HG03175 (cell line): ENCODE results near the gene TFCP2.

Experiments used
- ATAC-seq: cut with Tn5 transposase; IDR thresholded peaks from one replicate; pipeline ENCODE4 v1.9.1; 2021; ENCODE audit warnings: mild to moderate bottlenecking, moderate library complexity; ENCODE audit not compliant: unreplicated experiment

The TFCP2 gene

DNA sequence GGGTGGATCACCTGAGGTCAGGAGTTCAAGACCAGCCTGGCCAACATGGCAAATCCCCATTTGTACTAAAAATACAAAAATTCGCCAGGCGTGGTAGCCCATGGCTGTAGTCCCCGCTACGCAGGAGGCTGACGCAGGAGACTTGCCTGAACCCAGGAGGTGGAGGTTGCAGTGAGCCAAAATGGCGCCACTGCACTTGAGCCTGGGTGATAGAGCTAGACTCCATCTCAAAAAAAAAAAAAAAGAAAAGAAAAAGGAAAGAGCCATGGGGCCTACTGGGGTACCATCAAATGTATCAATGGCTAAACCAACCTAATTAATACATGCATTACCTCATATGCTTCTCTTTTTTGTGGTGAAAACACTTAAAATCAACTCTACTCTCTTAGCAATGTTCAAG is 10.7 kb downstream of the TFCP2 start:
- ATAC-seq: no peak

DNA sequence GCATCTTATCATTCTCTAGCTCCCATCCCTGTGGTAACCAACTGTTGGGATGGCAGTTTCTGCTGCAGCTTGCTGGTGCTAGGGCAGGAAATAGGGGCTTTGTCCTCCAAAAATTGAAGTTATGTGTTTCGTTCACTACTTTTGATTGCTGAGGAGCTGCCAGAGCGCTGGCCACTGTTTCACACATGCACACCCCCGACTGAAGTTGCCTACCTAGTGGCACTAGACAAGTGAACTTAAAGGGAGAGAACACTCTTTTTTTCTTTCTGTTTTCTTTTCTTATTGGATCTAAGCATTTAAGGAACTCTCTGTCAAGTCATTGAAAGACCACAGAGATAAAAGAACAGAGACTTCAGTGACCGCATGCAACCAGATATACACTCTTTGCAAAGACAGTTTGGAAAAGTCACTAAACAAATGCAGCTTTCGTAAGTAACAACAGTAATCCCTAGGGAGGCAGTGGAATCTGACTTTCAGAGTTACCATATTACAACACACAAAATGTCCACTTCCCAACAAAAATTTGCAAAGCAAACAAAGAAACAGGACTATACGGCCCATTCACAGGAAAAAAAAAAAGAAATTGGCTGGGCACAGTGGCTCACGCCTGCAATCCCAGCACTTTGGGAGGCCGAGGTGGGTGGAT is 12.0 kb downstream of the TFCP2 start:
- ATAC-seq: no peak

DNA sequence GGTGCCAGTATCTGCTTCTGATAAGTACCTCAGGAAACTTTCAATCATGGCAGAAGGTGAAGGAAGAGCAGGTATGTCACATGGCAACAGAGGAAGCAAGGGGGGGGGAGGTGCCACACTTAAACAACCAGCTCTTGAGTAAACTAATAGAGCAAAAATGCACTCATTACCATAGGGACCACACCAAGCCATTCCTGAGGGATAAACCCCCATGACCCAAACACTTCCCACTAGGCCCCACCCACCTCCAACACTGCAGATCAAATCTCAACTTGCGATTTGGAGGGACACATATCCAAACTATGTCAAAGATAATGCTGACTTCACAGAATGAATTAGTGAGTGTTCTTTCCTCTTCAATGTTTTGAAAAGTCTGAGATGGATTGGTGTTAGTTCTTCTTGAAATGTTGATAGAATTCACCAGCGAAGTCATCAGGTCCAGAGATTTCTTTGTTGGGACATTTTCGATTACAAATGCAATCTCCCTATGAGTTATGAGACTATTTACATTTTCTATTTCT is 16.6 kb downstream of the TFCP2 start:
- ATAC-seq: no peak

DNA sequence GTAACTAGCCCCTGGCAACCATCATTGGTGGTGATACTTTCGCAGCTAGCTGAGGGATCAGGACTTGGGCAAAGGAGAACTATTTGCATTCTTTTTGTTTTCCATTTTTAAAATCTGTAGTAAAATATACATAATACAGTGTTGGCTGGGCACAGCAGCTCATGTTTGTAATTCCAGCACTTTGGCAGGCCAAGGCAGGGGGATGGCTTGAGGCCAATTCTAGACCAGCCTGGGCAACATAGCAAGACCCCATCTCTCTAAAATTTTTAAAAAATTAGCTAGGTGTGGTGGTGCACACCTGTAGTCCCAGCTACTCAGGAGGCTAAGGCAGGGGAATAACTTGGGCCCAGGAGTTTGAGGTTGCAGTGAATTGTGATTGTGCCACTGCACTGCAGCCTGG is 20.0 kb downstream of the TFCP2 start:
- no peak for ATAC-seq

DNA sequence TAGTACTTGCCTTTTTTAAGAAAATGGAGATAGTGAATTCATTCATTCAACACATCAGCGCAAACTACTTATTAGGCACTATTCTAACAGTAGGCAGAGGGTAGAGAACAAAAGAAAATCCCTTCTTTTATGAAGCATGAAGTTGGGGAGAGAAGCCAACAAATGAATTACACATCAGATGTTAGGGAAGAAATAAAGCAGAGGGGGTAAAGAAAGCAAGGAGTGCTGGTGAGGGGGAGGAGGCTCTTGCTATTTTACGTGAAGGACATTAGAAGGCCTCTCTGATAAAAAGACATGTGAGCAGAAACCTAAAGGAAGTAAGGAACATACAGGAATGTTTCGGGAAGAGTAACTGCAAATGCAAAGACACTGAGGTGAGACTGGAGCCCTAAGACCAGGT is 22.2 kb downstream of the TFCP2 start:
- ATAC-seq: no peak

DNA sequence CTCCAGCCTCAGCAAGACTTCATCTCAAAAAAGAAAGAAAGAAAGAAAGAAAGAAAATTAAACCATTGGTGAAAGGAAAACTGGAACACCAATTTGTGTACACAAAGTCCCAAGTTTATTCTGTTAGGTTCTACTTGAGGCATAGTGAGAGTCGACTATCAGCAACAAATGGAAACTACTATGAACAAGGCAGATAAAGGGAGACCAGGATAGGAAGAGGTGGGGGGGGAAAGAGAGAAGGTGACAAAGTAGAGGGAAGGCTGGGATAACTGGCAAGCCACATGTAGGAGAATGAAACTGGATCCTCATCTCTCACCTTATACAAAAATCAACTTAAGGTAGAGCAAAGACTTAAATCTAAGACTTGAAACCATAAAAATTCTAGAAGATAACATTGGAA is 25.6 kb downstream of the TFCP2 start:
- ATAC-seq: no peak

DNA sequence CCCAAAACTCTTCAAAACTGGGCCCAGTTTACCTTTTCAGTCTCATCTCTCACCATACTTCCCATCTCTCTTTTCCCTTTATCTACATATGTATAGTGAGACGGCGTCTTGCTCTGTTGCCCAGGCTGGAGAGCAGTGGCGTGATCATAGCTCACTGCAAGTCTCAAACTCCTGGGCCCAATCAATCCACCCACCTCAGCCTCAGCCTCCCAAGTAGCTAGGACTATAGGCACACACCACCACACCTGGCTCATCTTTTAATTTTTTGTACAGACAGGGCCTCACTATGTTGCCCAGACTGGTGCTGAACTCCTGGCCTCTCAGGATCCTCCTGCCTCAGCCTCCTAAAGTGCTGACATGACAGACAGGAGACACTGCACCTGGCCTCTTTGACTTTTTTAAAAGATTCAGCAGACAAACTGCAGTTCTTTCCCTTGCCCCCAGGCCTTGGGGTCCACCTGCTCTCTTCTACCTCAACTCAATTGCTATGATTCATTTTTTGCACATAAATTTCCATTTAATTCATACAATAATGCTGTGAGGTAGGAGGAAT is 33.6 kb downstream of the TFCP2 start:
- ATAC-seq: no peak

DNA sequence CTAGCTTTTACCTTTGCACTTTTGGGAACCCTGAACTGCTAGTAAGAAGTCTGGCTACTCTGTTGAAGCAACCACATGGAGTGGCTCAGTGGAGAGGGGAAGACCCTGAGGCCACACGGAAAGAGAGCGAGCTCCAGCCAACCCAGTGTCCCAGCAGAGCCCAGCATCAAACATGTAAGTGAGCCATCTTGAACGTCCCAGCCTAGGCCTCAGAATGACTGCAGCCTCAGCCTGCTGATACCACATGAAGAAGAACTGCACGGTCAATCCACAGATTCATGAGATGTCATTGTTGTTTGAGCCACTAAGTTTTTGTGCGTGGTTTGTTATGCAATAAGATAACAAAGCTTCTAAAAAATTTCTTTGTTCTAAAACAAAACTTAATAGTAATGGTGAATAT is 40.2 kb downstream of the TFCP2 start:
- no peak for ATAC-seq

DNA sequence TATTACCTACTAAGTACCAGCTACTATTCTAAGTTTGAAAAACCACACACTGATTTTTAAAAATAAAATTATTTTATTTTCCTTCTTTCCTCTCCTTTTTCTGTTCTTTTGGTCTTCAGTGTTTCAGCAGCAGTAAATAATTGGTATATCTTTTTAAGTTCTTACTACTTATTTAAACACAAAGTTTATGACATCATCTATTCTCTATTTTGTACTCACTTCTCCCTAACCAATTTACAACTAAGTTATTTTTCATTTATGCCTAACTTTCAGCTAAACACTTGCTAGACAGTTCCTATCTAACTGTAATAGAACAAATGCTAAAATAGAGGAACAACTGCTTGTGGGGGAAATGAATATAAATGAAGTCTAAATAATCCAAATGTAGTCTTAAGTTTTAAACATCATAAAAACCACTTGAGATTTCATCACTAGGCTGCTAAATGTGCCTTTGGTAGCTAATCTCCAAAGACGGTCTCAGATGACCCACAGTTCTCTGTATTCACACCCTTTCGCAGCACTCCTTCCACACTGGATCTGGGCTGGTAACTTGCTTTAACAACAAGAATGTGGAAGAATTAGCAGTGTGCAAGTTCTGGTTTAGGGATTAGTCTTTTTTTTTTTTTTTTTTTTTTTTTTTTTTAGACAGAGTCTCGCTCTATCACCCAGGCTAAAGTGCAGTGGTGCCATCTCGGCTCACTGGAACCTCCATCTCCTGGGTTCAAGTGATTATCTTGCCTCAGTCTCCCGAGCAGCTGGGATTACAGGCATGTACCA is 41.0 kb downstream of the TFCP2 start:
- no peak for ATAC-seq

DNA sequence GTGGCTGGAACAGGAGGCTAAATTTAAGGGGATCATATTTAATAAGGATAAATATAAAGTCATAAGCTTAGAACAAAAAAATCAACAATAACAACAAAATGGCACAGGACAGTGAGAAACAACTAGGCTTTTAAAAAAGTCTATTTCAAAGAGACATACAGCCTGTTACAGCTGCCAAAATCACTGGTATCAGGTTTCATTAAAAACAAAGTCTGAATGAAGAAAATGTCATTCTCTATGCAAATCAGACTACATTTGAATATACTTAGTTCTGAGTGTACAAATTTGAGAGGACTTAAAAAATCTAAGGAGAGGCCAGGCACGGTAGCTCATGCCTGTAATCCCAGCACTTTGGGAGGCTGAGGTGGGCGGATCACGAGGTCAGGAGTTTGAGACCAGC is 44.0 kb downstream of the TFCP2 start:
- ATAC-seq: no peak

DNA sequence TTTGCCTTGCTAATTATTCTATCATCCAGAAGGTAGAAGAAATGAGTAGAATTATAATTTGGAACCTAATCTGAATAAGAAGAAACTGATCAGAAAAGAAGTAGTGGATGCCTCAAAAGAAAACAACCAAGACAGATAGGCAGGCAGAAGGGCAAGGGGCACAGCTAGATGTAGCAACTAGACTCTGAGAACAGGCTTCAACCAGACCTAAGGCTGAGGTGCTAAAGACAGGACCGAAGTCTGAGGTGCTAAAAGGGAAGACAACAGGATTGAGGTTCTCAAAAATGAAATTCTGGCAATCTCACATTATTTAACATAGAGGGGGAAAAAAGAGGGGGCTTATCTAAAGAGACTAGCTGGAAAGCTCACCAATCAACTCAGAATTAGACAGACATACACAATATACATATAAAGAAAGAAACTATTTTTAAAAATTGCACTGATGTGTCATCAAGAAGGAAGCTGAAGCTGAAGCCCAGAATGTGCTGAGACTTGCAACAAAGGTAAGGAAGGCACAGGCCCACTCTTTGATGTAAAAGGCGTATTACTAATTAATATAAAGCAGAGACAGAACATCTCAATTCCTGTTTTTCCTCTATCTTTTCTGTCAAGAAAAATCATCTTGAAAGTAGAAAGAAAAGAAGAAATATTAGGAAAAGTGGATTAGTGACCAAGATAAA is 45.7 kb downstream of the TFCP2 start:
- ATAC-seq: no peak

DNA sequence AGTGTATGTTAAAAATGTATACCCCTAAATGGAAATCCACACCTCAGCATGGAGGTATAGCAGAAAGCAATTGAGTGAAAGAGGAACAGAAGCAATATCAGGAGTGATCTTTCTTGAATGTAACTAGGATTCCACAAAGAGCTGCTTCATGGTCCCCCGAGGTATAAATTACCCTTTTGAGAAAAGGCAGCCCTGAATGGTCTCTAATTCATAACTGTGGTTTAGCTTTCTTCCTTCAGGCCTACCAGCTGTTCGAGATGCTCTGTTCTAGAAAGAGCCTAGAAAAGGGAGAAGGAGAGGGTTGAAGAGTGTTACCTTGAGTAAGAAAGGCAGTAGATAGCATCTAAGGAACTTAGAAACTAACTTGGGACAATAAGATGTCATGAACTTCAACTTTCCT is 46.6 kb downstream of the TFCP2 start:
- no peak for ATAC-seq

DNA sequence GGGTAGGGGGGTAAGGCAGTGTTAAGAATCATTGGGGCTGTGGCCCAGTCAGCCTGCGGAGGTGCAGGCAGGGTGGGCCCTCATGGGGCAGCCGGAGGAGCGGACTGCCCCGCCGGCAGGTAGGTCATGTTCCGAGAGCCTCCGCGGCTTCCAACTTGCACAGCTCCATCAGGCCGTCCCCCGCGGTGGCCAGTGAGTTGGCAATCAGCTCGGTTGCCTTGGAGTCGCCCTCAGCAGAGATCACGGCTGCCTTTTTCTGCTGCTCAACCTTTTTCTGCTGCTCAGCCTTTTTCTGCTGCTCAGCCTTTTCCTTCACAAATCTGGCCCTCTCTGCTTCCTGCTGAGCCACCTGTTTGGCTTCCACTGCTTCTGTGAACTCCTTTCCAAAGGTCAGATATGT is 48.4 kb downstream of the TFCP2 start:
- no peak for ATAC-seq

DNA sequence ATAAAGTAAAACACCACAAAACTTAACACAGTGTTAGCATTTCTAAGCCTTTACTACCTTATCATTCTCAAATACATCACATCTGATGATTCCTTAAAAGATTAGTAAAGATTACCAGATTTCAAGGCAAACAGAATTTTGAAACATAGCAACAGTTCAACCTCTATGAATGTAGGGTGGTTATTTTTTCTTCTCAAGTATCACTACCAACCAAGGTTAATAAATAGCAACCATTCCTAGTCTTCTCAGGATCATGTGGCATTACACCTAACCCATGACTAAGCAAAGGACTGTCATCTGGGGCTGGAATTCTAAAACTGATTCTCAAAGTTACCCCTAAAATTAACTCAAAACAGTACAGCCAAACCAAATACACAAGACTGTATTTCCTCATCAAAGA is 50.1 kb downstream of the TFCP2 start:
- ATAC-seq: no peak

DNA sequence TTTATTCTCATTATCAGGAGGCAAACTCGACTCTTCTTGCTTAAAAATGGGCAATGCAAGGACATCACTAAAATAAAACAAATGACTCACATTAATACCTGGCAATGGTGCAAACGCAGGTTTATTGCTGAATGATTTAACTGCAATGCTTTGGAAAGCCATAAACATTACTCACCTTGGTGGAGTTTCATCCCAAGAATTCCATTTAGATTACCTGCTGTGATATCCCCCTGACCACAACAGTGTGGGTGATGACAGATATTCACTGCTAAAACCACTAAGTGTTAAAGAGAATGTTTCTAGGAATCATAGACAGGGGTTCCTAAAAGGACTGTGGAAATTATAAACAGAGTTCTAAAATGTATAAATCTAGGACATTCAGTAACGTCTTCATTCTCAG is 54.2 kb downstream of the TFCP2 start:
- ATAC-seq: no peak

DNA sequence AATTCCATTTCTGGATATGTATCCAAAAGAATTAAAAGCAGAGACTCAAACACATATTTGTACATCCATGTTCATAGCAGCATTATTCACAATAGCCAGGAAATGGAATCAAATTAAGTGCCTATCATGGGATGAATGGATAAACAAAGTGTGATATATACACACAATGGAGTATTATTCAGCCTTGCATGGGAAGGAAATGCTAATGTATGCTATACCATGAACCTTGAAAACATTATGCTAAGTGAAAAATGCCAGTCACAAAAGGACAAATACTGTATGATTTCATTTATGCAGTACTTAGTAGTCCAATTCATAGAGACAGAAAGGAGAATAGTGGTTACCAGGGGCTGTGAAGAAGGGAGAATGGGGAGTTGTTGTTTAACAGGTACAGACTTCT is 57.4 kb downstream of the TFCP2 start:
- no peak for ATAC-seq

DNA sequence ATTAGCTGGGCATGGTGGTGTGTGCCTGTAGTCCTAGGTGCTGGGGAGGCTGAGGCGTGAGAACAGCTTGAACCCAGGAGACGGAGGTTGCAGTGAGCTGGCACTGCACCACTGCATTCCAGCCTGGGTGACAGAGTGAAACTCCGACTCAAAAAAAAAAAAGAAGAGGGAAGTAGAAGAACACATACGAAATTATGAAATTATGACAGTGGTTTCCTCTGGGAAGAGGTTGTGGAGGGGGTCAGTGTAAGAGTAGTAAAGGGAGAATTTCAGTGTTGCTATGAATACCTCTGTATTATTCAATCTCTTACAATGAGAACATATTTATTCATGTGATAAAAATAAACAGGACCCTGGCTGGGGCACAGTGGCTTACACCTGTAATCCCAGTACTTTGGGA is 64.8 kb downstream of the TFCP2 start:
- no peak for ATAC-seq

DNA sequence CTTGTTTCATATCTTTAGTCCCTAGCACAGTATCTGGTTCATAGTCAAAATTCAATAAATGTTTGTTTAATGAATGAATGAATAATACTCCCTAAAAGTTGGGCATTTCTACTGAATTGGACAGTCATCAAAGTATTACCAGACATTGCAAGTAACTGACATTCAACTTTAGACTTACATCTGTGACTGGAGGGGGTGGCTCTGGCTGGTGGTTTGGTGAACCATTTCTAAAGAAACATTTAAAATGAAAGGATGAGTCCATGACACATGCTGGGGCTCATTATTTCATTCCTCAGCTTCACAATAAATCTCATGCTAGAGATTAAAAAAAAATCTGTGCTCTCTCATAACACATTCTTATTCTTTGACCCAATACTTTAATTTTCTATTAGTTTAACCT is 69.0 kb downstream of the TFCP2 start:
- ATAC-seq: no peak

DNA sequence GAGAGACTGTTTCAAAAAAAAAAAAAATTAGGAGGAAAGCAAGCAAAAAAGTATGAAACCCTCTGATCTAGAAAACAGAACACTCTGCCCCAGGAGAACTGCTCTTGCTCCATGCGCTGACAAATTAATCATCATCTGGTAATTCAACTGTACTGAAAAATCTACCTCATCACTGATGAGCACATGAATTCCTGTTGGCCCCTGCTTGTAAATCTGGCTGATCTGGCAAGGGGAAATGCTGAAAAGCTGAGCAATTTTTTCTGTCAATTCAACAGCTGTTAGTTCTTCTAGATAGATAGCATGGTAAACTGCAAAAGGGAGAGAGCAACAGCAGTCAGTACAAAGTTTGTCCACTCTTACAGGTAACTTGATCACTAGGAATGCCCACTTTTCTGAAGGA is 74.3 kb downstream of the TFCP2 start:
- no peak for ATAC-seq

DNA sequence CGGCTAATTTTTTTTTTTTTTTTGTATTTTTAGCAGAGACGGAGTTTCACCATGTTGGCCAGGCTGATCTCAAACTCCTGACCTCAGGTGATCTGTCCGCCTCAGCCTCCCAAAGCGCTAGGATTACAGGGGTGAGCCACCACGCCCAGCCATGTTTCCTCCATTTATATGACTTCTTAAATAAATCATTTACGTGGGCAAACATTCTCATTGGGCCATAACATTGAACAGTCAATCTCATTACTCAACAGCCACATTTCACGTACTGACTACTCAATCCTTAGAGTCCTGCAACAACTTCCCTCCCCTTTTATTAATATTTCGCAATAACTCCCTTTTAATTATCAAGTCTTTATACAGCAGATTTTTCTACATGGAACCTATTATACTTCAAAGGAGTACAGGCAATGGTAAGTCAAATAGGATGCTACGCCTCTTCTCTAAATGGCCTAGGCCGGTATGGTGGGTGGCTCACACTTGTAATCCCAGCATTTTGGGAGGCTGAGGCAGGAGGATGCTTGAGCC is 82.2 kb downstream of the TFCP2 start:
- ATAC-seq: no peak

DNA sequence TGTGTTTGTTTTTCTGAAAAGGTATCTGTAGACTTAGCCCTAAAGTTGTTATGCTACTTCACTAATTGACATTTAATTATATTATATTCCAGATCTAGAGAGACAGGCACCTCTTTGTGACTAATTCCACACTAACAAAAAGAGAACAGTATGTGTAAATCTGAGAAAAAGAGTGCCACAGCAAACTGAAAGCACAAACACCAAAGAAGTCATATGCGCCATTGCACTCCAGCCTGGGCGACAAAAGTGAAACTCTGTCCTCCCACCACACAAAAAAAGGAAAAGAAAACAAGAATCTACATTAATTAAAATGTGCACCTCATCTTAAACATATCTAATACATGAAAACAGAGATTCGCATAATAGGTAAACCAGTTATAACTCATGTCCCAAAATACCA is 85.1 kb downstream of the TFCP2 start:
- no peak for ATAC-seq

DNA sequence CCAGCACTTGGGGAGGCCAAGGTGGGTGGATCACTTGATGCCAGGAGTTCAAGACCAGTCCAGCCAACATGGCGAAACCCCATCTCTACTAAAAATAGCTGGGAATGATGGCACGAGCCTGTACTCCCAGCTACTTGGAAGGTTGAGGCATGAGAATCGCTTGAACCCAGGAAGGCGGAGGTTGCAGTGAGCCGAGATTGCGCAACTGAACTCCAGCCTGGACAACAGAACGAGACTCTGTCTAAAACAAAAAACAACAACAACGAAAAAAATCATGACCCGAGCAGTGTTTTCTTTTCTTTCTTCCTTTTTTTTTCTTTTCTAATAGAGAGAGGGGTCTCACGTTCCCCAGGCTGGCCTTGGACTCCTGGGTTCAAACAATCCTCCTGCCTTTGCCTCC is 86.0 kb downstream of the TFCP2 start:
- ATAC-seq: no peak
